ELF-1 (cell line): ENCODE measurements around the gene DPYD.
A peak's percentile ranks its signal among the peaks of the same experiment; 100 is the strongest.

Experiments
- DNase-seq: peaks from one replicate; pipeline ENCODE4 v3.0.0-alpha.2; 2016; ENCODE audit warnings: low read depth, low spot score

The DPYD gene

GRCh38 chr1:97711858-97712257 is 209.0 kb downstream of the DPYD start:
- no peak for DNase-seq

DNA sequence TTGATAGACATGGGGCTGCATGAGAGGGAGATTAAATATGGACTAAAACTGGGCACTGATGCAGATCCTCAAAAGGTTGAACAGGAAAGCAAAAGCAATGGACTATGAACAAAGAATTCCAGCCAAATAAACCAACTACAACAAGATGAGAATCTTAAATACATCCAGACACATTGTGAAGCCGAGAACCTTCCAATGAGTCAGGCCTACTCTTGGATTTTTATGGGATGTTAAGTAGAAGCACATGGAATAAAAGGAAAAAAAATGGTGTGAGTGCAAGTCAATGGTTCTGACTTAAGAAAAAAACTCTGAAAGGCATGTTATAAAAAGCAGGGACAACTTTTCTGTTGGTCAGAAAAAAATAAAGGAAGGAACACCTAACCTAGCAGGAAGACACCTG is 227.2 kb downstream of the DPYD start:
- no peak for DNase-seq

DNA sequence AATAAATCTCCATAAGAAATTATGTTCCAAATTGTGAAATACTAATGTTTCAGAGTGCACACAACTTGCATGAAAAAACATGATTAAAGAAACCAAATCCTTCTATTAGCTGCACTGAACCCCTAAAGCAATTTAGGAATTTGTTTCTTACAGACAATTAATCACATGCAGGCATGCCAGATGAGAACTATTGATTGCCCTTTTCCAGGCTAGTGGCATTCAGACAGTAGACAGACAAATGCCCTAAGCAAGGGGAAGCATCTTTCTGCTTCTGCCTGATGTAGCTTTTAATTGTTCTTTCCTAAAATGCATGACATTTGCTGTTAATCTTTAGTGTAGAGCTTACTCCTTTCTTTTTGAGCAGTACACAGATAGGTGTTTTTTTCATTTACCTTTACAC is 229.5 kb downstream of the DPYD start:
- DNase-seq, result no peak

- no peak for DNase-seq
These were observed 235.5 kb downstream of the DPYD start for GRCh38 chr1:97685360-97685759.

DNA sequence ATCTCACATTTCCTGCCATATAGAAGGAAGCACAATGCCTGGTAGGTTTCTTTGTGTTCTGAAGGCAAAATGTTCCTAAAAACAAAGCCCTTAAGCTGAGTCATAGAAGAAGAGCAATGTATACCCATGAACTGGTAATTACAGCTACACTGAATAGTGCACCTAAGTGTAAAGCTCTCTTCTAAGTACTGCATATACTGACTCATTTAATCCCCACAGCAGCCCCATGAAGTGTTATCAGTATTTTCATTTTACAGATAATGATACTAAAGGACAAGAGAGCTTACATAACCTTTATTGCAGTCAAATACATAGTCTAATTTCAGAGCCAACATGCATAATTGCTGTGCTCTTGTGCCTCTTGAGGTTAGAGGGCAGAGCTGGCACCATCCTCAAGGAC is 239.9 kb downstream of the DPYD start:
- no peak for DNase-seq

DNA sequence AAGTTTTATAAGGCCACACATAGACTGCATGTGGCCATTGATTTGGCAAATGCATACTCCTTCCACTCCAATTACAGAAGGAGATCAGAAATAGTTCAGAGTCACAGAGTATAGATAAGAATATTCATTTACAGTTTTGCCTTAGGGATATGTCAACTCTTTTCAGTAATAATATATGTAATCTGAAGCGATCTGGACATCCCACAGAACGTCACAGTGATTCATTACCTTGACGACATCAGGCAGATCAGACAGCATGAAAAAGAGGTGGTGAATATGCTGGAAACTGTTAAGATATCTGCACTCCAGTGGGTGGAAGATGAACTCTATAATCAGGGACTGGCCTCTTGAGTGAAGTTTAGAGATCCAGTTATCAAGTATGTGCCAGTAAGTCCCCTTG is 240.4 kb downstream of the DPYD start:
- no peak for DNase-seq

GRCh38 chr1:97677702-97678101 is 243.1 kb downstream of the DPYD start:
- DNase-seq, result no peak

- DNase-seq, result no peak
These were observed 246.3 kb downstream of the DPYD start for GRCh38 chr1:97674517-97674916.

DNA sequence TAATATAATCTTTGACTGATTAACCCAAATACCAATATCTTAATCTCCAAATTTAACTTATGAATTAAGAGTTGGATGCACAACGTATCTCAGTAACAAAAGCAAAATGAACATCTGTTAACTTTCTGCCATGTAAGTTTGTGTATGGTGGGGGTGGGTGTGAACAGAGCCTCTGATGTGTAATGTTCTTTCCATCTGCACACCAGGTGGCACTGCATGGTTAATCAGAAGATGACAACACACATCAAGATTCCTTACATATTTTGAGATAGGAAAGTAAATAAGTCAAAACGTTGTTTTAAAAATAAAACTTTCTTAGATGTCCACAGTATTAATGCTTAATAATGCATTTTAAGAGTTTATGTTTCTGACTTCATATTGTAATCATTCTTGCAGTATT is 251.9 kb downstream of the DPYD start:
- no peak for DNase-seq

DNA sequence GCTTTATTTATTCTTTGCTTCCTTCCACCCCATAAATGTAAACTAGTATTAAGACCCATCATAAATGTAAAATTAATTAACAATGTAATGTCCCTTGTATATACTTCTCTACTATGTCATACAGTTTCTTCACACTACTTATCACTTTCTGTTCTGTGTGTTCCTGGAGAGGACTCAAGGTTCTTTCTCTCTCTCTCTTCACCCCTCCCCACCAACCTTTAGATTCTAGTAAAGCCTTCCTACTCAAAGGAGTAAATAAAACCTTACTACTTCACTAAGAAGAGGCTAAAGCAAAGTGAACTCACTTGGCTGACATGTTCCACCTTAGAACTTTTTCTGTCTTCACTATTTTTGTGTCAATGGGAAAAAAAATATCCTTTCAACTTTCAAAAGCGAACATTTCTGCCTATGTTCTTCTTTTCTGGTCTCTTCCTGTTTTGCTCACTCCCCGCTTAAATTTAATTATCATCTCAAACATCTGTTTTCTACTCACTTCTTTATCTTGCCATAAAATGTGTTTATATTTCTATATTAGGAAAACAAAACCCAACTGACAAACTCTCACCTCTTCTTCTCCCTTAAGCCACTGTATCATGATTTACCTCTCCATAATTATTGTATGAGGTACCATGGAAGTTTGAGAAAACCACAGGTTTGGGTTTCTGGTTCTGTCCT is 260.3 kb downstream of the DPYD start:
- no peak for DNase-seq

- DNase-seq, result no peak
These were observed 265.8 kb downstream of the DPYD start for GRCh38 chr1:97654876-97655585.

- no peak for DNase-seq
These were observed 269.6 kb downstream of the DPYD start for GRCh38 chr1:97651250-97651649.

- DNase-seq, result no peak
These were observed 271.2 kb downstream of the DPYD start for GRCh38 chr1:97649591-97649990.

GRCh38 chr1:97647776-97648175 is 273.1 kb downstream of the DPYD start:
- no peak for DNase-seq

GRCh38 chr1:97646071-97646470 is 274.8 kb downstream of the DPYD start:
- no peak for DNase-seq

DNA sequence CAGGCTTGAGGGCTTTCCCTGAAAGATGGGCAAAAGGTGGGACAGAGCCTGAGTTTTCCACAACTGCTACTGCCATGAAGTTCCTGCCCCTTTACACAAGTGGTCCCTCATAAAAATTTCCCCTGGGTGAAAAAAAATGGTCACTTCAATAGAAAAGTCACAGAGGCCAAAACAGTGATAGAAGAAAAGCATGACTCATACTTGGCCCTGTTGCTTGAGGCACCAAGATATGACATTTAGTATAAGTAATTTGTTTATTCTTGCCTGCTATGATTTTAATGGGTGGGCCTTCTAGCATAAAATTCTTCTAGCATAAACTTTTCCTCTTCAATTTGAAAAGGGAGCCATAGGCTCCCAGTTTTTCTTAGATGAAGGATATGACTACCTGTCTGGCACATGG is 280.2 kb downstream of the DPYD start:
- DNase-seq, result no peak

DNA sequence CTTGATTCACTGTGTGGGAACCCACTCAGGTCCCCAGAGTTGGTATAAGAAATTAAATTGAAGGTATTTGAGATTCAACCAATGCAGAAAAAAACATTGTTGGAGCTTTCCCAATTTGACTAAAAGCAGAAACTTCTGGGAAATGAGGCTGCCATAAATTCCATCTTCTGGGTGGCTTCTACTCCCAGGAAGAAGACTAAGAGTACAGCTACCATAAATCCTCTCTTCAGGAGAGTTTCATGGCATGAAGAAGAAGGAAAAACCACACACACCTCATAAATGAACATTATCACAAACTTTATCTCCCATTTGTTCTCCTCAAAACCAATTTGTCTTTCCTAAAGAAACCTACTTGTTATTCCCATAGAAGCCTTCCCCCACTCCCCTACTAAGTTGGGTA is 283.9 kb downstream of the DPYD start:
- DNase-seq, result no peak

DNA sequence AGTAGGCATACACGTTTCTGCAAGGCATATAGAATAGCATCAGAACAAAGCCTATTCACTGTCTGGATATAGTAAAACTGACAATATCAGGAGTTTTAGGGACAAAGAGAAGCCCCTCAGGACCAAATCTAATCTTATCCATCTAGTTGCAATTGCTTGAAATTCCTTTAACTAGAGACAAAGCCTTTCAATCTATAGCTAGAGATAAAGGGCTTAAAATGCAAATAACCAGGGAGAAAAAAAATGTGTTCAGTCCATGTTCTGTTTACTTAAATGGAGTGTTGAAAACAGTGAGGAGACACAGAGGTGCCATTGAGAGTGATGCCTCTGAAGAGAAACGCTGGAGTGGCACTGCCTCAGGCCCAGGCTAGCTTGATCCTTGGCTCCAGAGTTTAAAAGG is 286.1 kb downstream of the DPYD start:
- no peak for DNase-seq

DNA sequence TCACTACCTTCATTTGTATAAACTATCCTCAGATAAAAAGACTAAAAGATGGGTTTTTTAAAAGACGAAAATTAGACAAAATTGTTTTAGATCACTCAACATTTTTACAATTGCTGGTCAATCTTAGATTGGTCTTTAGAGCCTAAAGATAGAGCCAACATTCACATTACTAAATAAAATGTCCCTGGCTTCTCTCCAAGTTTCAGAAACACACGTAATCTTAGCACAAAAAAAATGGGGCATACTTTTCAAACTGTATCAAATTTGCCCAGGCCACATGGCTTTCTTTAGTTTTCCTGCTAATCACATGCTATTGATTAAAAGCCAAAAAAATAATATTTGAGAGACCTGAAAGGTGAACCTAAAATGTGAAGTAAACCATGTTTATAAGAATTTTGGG is 288.1 kb downstream of the DPYD start:
- no peak for DNase-seq

DNA sequence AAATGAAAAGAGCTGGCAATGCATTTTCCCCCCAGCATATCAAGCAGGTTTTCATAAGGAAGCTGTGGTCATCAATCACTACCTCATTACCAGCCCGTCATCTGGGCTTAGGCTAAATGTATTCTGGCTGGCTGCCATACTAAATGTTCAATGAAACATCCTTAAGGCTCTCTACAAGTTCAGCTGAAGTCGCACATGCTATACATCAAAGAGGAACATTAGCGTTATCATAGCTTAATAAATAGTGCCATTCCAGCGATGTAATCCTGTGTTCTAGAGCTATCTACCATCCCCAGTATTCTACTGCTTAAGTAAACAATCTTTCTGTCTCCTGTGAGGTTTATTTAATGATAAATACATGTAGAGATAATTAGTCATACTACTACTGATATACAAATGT is 288.8 kb downstream of the DPYD start:
- no peak for DNase-seq

GRCh38 chr1:97630948-97631347 is 289.9 kb downstream of the DPYD start:
- DNase-seq, result peak; percentile 14

DNA sequence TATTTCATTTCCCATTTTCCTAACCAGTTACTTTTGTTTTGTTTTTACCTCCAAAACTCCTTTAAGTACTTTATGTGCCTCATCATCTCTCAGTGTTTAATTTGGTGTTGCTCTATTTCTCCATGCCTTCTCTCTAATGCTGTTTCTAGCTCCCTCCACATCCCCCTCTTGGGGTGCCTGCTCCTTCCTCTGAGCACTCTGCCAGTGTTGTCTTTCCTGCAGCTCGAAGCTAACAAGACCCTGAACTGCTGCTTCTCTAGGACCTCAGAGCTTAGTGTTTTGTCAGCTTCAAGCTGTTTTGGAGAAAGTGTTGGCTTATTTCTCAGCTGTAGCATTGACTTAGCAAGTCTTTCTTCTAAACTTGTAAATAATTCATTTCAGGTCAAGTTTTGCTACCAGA is 290.6 kb downstream of the DPYD start:
- no peak for DNase-seq

DNA sequence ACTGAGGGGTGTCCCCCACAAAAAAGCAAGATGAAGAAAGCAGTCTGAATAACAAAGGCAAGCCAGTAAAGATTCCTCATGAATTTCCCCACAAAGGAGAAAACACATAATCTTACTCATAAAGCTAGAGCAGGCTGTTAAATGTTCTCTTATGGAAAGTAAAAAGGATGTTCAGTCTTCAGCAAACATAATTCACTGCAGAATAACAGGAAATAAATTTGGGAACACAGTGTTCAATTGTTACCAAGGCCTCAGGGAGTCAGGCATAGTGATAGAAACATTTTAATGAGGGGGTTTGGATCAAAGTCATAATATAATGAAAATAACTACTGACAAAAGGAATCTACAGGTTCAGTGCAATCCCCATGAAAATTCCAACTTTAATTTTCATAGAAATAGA is 297.6 kb downstream of the DPYD start:
- no peak for DNase-seq

DNA sequence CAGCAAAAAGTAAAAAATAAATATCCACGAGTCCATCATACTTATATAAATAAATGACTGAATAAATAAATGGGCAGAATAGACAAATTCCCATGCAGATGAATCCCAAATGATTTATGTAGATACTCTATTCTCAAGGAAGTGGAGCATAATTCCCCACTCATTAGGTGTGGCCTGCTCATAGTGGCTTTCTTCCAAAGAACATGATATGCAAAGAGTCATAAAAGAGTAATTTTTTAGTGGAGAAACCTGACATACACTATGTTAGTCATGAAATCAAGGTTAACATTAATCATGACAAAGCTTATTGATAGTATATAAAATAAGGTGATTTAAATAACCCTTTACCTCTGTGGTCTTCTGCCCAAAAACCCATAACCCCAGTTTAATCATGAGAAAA is 298.9 kb downstream of the DPYD start:
- no peak for DNase-seq
